T-helper 1 cell treated with Interleukin-12 subunit alpha and Interleukin-12 subunit beta and Interleukin-4 antibody, amounts not matched to agents 30 μg/mL and 1 μg/mL, for 36 hours (primary cell): ENCODE measurements around the gene HMGB4.

Experiments
- H3K27ac Mint-ChIP-seq: one replicate; pipeline ENCODE4 v1.8.0; 2021; ENCODE audit warnings: mild to moderate bottlenecking, mixed read lengths
- H3K27me3 Mint-ChIP-seq: one replicate; pipeline ENCODE4 v1.8.0; 2021; ENCODE audit warnings: low read depth, mixed read lengths
- H3K36me3 Mint-ChIP-seq: one replicate; pipeline ENCODE4 v1.8.0; 2021; ENCODE audit warnings: low read depth, mixed read lengths
- H3K4me1 Mint-ChIP-seq: one replicate; pipeline ENCODE4 v1.8.0; 2021; ENCODE audit warnings: low read depth, mixed read lengths
- H3K4me3 Mint-ChIP-seq: one replicate; pipeline ENCODE4 v1.8.0; 2021; ENCODE audit warnings: mild to moderate bottlenecking, moderate library complexity, mixed read lengths
- H3K9me3 Mint-ChIP-seq: one replicate; pipeline ENCODE4 v1.8.0; 2021; ENCODE audit warnings: mixed read lengths

The HMGB4 gene

DNA sequence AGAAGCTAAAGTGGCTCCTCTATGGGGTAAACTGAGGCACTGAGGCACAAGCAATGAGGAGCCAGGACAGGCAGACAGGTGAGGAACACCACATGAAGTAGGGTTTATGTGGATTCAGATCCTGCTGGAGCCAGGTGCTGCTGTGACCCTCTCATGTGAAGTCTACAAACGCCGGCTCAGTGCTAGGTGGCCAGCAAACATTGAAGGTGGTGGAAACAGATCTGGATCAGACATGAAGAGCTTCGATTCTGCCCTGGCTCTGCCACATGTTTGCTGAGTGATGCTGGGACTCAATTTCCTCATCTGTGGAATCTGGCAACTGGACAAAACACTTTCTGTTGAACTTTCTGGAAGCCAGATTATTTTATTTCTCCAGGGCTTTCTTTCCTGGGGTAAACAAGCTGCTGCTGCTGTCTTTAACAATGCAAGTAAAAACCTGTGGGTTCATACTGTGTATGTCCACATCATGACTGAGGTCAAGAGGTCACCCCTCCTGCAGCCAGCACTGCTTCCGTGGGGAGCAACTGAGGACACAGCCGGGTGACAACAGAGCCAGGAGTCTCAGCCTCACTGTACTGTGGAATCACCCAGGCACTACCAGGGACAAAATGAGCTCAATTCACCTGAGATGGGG lies 33.3 kb downstream of the HMGB4 start:
- no peaks in the 10 kb centered on the region for H3K27me3 Mint-ChIP-seq

DNA sequence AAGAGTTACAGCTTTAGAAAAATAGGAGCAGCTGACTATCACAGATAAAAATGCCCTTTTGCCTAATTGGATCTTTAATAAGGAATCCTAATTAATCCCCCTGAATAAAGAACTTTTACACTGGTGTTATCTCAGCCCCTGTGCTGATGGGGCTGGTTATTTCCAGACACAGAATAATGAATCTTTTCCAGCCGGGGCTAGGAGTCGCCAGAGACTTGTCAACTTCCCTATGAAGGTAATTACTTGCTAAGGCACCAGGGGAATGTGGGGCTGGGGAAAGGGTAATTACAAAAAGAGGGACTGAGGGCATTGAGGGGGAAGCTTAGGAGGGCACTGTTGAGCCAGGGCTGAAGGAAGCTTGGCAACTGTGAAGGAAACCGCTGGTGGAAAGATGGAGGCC lies 34.5 kb downstream of the HMGB4 start:
- Mint-ChIP-seq H3K36me3 (no peaks in the 10 kb centered on the region), H3K27me3 (no peaks in the 10 kb centered on the region), H3K4me1 (no peaks in the 10 kb centered on the region)

More for the DNA sequence above, 33.3 kb downstream of the HMGB4 start:
- H3K4me3 Mint-ChIP-seq, result no peak overlapping the region
- H3K36me3 Mint-ChIP-seq, result no peaks in the 10 kb centered on the region
- no peaks in the 10 kb centered on the region for H3K4me1 Mint-ChIP-seq
- no peaks in the 10 kb centered on the region for H3K9me3 Mint-ChIP-seq
- H3K27ac Mint-ChIP-seq, result no peak overlapping the region

DNA sequence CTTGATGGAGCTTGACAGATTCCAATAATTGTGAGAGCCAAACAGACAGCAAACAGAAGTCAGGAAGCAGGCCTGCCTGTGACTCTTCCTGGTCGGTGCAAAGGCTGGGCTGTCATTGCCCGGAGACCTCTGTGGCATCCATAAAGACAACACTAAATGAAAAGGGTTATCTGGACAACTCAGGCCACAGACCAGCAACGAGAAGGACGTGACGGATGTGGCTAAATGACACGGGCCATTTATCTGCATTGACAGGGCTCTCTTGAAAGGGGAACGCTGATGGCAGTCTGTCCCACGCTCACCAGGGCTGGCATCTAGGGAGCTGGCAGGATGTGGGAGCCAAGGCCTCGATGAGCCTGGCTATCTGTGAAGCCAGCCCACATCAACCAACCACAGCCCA lies 35.0 kb downstream of the HMGB4 start:
- no peaks in the 10 kb centered on the region for H3K27me3 Mint-ChIP-seq
- no peaks in the 10 kb centered on the region for H3K4me1 Mint-ChIP-seq

More for the DNA sequence above, 34.5 kb downstream of the HMGB4 start:
- Mint-ChIP-seq H3K27ac (no peak overlapping the region), H3K4me3 (no peak overlapping the region), H3K9me3 (no peaks in the 10 kb centered on the region)

DNA sequence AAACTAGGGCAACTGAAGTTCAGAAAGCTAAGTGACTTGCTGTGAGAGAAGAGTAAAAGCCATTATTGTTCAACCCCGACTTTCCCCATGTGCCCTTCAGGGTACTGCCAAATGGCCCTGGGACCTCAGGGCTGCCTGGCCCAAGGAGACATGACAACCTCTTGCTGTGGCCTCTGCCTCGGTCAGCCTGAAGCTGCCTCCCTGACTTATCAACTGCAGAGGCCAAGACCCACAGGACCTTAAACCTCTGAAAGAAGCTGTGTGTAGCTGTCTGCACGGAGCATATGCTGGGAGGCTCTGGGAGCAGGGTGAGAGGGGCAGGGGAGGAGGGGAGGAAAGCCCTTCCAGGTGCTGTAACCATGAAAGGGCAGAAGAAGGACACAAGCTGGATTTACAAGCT lies 35.9 kb downstream of the HMGB4 start:
- Mint-ChIP-seq H3K9me3 (no peaks in the 10 kb centered on the region), H3K36me3 (no peaks in the 10 kb centered on the region), H3K27me3 (no peaks in the 10 kb centered on the region), H3K4me1 (no peaks in the 10 kb centered on the region), H3K4me3 (no peak overlapping the region), H3K27ac (no peak overlapping the region)

More for the DNA sequence above, 35.0 kb downstream of the HMGB4 start:
- Mint-ChIP-seq H3K4me3 (no peak overlapping the region), H3K9me3 (no peaks in the 10 kb centered on the region), H3K36me3 (no peaks in the 10 kb centered on the region), H3K27ac (no peak overlapping the region)

DNA sequence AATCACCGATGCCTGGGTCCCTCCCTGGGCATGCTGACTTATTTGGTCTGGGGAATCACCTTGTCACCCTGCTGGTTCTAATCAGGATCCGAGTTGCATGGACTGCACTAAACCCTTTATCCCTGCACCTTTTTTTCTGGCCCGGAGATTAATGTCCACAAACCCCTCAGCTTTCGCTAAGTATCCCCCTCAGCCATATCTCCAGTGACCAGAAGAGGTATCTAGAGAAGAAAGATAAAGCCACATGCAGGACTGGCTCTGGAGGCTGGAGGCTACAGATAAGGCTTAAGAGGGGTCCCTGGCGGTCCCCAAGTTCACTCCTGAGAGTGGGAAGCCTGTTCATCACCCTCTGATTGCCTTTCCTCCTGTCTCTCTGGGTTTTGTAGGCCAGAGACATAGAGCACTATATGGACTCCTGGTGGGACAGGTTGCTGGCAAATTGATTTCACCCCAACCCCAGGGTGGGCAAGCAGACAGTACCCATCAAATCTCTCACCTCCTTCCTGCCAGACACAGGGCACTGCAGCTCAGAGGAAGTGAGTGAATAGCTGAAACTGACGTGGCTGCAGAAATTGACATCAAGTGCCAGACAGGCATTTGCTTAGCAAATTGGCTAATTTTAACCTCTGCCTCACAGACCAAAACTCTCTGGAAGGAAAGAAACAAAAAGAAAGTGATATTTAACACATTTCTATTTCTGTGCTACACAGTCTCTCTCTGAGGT lies 38.8 kb downstream of the HMGB4 start:
- Mint-ChIP-seq H3K4me3 (no peak overlapping the region), H3K4me1 (no peaks in the 10 kb centered on the region), H3K9me3 (no peaks in the 10 kb centered on the region), H3K36me3 (no peaks in the 10 kb centered on the region), H3K27ac (no peak overlapping the region), H3K27me3 (no peaks in the 10 kb centered on the region)

DNA sequence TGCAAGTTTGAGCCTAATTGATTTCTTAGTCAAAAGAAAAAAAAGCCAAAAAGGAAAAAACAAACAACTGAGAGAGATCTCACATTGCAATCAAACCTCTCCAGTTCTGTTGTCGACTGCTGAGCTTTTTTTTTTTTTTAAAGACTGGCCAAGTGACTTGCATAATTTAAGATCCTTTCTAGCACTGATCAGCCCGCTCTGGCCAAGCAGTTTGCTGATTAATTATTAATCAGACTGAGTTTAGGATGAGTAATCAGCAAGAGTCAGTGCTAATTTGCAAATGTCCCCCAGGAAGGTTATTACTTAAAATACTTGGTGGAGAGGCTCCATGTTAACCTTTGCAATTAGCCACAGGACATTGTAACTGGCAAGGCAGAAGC lies 39.3 kb downstream of the HMGB4 start:
- Mint-ChIP-seq H3K4me1 (no peaks in the 10 kb centered on the region), H3K9me3 (no peaks in the 10 kb centered on the region), H3K27ac (no peak overlapping the region), H3K27me3 (no peaks in the 10 kb centered on the region), H3K36me3 (no peaks in the 10 kb centered on the region), H3K4me3 (no peak overlapping the region)

DNA sequence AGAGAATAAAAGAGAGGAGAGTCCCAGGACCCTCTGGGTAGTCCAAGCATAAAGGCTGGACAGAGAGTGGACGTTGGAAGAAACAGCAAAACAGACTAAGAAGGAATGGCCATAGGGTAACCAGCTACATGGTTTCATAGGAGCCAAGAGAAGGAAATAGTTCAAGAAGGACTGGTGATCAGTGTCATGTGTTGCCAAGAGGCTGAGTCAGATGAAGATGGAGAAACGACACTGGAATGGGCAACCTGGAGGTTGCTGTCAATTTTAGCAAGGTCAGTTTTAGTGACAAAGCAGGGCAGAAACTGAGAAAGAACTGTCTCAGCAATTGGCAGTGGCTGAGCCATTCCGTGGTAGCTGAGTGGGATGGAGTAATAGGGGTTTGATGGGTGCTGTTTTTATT lies 41.4 kb downstream of the HMGB4 start:
- H3K4me3 Mint-ChIP-seq, result no peak overlapping the region
- no peaks in the 10 kb centered on the region for H3K4me1 Mint-ChIP-seq
- no peaks in the 10 kb centered on the region for H3K9me3 Mint-ChIP-seq
- H3K36me3 Mint-ChIP-seq, result no peaks in the 10 kb centered on the region
- no peaks in the 10 kb centered on the region for H3K27me3 Mint-ChIP-seq
- H3K27ac Mint-ChIP-seq, result no peak overlapping the region

DNA sequence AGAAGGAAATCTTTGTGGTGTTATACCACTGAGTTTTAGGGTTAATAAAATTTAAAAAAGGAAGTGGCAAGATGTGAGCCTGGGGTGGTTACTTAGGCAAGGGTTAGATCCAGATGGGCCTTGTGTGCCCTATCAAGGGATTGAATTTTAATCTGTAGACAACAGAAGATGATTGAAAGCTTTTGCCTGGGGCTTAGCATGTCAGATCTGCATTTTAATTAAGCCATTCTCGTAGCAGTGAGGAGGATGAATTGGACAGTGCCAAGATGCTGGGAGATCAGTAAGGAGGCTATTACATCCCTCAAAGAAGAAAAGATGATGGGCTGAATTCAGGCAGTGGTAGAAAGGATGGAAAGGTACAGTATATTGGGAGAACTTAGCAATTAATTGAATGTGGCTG lies 42.3 kb downstream of the HMGB4 start:
- Mint-ChIP-seq H3K27me3 (no peaks in the 10 kb centered on the region), H3K4me1 (no peaks in the 10 kb centered on the region), H3K27ac (no peak overlapping the region), H3K36me3 (no peaks in the 10 kb centered on the region), H3K4me3 (no peak overlapping the region), H3K9me3 (no peaks in the 10 kb centered on the region)

DNA sequence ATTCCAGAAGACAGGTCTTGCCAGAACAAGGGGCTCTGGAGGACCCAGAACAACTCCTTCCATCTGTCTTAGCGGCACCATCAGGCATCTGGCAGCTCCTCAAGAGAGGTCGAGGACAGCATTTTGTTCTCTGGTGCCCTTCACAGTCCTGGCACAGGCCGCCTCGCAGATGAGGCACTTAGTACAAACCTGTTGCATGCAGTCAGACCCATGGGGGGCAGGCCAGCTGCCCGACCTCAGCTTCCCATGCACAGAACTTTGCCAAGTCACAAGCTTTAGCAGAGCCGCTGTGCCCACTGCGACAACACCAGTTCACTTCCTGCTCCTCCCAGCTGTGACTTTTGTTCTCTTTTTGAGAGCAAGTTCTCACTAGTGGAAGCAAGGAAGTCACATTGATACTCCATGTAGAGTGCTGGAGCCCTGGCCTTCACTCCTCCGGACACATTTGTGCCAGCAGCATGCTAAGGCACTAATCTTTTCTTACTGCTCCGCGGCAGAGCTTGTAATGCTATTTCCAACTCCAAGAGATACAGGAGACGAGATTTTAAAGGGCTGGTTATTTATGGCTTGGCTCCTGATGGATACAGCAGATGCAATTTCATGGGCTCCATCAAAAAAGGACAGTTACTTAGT lies 44.6 kb downstream of the HMGB4 start:
- Mint-ChIP-seq H3K27ac (no peak overlapping the region), H3K4me3 (no peak overlapping the region), H3K27me3 (no peaks in the 10 kb centered on the region), H3K4me1 (no peaks in the 10 kb centered on the region), H3K9me3 (no peaks in the 10 kb centered on the region), H3K36me3 (no peaks in the 10 kb centered on the region)
